ENCODE results near the gene CCNB3. TPM values are rescaled to one million over a fixed set of nuclear protein-coding genes. Genes with fewer than 3 reads are reported as not detected.

CCNB3 gene
- total RNA-seq, 2 experiments from 2014 or later, result 0.25 to 0.51 TPM

GRCh38 chrX:50393902-50394301 lies 189.3 kb downstream of the CCNB3 start:
- Mint-ChIP-seq H3K27ac (no peak overlapping the region), H3K9me3 (no peaks in the 10 kb centered on the region), H3K4me3 (no peak overlapping the region), H3K27me3 (peaks cover 2% of the 10 kb centered on the region), H3K4me1 (ENCODE audit: low read depth) (no peaks in the 10 kb centered on the region), H3K36me3 (ENCODE audit: low read depth) (no peaks in the 10 kb centered on the region)
- TF ChIP-seq CTCF (IDR thresholded peaks at IDR 0.05), result no peak
- CTCF ChIA-PET, result no interaction called here
- ATAC-seq, result no peak
- POLR2A ChIA-PET, result no interaction called here
- DNase-seq, result no peak
- intact Hi-C loops (cut with micrococcal nuclease), result no loop called here

Other genes starting within 250 kb of the CCNB3 start
- gene AKAP4, start 3.8 kb upstream of the CCNB3 start, total RNA-seq, result not detected

Data from activated CD8-positive, alpha-beta T cell treated with anti-CD3 and anti-CD28 coated beads for 36 hours (primary cell).